Measurements from ENCODE around the gene ENTPD8. TPM values are rescaled to one million over a fixed set of nuclear protein-coding genes. Genes with fewer than 3 reads are reported as not detected.

The ENTPD8 gene
- total and polyA plus RNA-seq, 2 of the 13 experiments (the other 11 are each of a cell fraction or from before 2014, with no cell fraction given), result 0.26 to 0.44 TPM

- peak; percentile 3; the same call in 1 of the 2 replicates for TF ChIP-seq KDM2A (CRISPR knock-in tag; IDR thresholded peaks at IDR 0.05; ENCODE audit: borderline replicate concordance, low read depth)
- 0 out of 2 replicates have a peak, but pooled peaks have one; percentile 17 for TF ChIP-seq ZNF253 (CRISPR knock-in tag; IDR thresholded peaks at IDR 0.05; ENCODE audit: borderline replicate concordance)
- no peak for TF ChIP-seq HIVEP1 (CRISPR knock-in tag; IDR thresholded peaks at IDR 0.05)
- no peak for TF ChIP-seq MYNN (CRISPR knock-in tag; IDR thresholded peaks at IDR 0.05; ENCODE audit: low read depth)
- no peak for TF ChIP-seq ZNF713 (CRISPR knock-in tag; IDR thresholded peaks at IDR 0.05)
- TF ChIP-seq, protein P1, sequence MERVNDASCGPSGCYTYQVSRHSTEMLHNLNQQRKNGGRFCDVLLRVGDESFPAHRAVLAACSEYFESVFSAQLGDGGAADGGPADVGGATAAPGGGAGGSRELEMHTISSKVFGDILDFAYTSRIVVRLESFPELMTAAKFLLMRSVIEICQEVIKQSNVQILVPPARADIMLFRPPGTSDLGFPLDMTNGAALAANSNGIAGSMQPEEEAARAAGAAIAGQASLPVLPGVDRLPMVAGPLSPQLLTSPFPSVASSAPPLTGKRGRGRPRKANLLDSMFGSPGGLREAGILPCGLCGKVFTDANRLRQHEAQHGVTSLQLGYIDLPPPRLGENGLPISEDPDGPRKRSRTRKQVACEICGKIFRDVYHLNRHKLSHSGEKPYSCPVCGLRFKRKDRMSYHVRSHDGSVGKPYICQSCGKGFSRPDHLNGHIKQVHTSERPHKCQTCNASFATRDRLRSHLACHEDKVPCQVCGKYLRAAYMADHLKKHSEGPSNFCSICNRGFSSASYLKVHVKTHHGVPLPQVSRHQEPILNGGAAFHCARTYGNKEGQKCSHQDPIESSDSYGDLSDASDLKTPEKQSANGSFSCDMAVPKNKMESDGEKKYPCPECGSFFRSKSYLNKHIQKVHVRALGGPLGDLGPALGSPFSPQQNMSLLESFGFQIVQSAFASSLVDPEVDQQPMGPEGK (CRISPR knock-in tag; IDR thresholded peaks at IDR 0.05), result no peak
- TF ChIP-seq ZNF512 (CRISPR knock-in tag; IDR thresholded peaks at IDR 0.05), result no peak
- 0 out of 2 replicates have a peak, but pooled peaks have one; percentile 4 for TF ChIP-seq MTA1 (CRISPR knock-in tag; IDR thresholded peaks at IDR 0.05; ENCODE audit: borderline replicate concordance)
- 0 out of 2 replicates have a peak, but pooled peaks have one; percentile 4 for TF ChIP-seq ZBTB38 (CRISPR knock-in tag; IDR thresholded peaks at IDR 0.05)
- no peak for TF ChIP-seq RXRA (CRISPR knock-in tag; IDR thresholded peaks at IDR 0.05)
- no peak for TF ChIP-seq SIX1 (CRISPR knock-in tag; IDR thresholded peaks at IDR 0.05; ENCODE audit: borderline replicate concordance)
- no peak for TF ChIP-seq SIX4 (CRISPR knock-in tag; IDR thresholded peaks at IDR 0.05)
- no peak for TF ChIP-seq HOXA7 (CRISPR knock-in tag; IDR thresholded peaks at IDR 0.05)
- no peak for TF ChIP-seq SOX6 (IDR thresholded peaks at IDR 0.05)
- no peak for TF ChIP-seq SOX6 (CRISPR knock-in tag; IDR thresholded peaks at IDR 0.05)
- no peak for TF ChIP-seq BRCA1 (CRISPR knock-in tag; IDR thresholded peaks at IDR 0.05)
- no peak for TF ChIP-seq ZNF550 (CRISPR knock-in tag; IDR thresholded peaks at IDR 0.05; ENCODE audit: borderline replicate concordance)
- TF ChIP-seq, protein P2, sequence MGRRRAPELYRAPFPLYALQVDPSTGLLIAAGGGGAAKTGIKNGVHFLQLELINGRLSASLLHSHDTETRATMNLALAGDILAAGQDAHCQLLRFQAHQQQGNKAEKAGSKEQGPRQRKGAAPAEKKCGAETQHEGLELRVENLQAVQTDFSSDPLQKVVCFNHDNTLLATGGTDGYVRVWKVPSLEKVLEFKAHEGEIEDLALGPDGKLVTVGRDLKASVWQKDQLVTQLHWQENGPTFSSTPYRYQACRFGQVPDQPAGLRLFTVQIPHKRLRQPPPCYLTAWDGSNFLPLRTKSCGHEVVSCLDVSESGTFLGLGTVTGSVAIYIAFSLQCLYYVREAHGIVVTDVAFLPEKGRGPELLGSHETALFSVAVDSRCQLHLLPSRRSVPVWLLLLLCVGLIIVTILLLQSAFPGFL (CRISPR knock-in tag; IDR thresholded peaks at IDR 0.05), result no peak
- peak; percentile 4; the same call in 1 of the 2 replicates for TF ChIP-seq MYC (CRISPR knock-in tag; IDR thresholded peaks at IDR 0.05; ENCODE audit: borderline replicate concordance)
- TF ChIP-seq ZFP82 (CRISPR knock-in tag; IDR thresholded peaks at IDR 0.05; ENCODE audit: borderline replicate concordance), result no peak
- 0 out of 2 replicates have a peak, but pooled peaks have one; percentile 62 for TF ChIP-seq ZNF598 (CRISPR knock-in tag; IDR thresholded peaks at IDR 0.05; ENCODE audit: borderline replicate concordance)
- TF ChIP-seq SOX5 (CRISPR knock-in tag; IDR thresholded peaks at IDR 0.05; ENCODE audit: borderline replicate concordance), result no peak
- TF ChIP-seq GTF3A (CRISPR knock-in tag; conservative IDR thresholded peaks at IDR 0.05), result no peak
- TF ChIP-seq ZFP90 (CRISPR knock-in tag; IDR thresholded peaks at IDR 0.05; ENCODE audit: borderline replicate concordance), result 0 out of 2 replicates have a peak, but pooled peaks have one; percentile 42
Observed at GRCh38 chr9:137457406-137458193, 16.4 kb upstream of the ENTPD8 start (continued).
